Stimulated activated CD4-positive, alpha-beta T cell treated with anti-CD3 and anti-CD28 coated beads, Interleukin-1b, Interleukin-23, amount 100 ng/mL, for 1 hour (primary cell): Measurements from ENCODE around the gene PGS1.

ENCODE experiments used
- DNase-seq, 2 donors: peaks; one replicate each; pipeline ENCODE4 v3.0.0-alpha.2; 2020; ENCODE audit warnings: low read depth in 2 of 2

Gene PGS1

GRCh38 chr17:78387977-78388941 is 9.8 kb downstream of the PGS1 start:
- DNase-seq: no peak

- no peak for DNase-seq
Observed at GRCh38 chr17:78390241-78391050, 12.0 kb downstream of the PGS1 start.

DNA sequence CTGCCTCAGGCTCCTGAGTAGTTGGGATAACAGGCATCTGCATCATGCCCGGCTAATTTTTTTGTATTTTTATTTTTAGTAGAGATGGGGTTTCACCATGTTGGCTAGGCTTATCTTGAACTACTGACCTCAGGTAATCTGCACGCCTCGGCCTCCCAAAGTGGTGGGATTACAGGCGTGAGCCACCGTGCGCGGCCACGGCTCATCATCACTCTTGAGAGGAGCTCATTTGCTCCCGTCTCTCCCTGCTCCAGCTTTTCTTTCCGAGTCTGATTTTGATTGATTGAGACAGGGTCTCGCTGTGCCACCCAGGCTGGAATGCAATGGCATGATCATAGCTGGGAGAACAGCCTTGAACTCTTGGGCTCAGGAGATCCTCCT is 12.6 kb downstream of the PGS1 start:
- no peak for DNase-seq

DNA sequence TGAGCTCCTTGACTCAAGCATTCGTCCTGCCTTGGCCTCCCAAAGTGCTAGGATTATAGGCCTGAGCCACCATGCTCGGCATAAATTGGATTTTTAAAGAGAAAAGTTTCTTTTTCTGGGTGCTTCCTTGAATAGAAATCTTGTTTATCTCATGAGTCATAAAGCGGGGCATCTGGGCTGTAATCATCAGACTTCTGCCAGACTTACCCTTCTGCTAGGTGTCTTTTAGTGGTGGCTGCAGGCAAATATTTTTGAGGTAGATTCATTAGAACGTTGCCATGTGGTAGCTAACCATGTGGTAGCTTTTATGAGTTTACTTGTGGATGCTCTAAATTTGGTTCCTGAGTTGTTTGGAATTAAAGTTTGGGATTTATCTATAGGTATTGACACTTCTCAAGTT is 13.4 kb downstream of the PGS1 start:
- DNase-seq: no peak

- DNase-seq: no peak
Observed at GRCh38 chr17:78392295-78392694, 13.8 kb downstream of the PGS1 start.

- DNase-seq: no peak
Observed at GRCh38 chr17:78393575-78393974, 15.1 kb downstream of the PGS1 start.

DNA sequence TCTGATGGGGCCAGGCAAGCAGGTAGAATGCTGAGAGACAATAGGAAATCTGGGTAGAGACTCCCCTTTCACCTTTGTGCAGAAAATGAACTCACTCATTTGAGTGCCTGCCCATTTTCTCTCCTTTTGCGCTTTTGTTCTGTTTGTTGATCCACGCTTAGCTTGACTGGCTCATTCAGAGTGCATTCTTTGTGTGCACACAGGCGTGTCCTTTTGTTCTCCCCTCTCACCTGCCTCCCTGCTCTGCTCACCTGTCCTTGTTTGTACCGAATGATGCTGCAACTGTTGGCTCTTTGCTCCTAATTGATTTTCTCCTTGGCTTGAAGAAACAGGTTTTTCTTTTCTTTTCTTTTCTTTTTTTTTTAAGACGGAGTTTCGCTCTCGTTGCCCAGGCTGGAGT is 15.8 kb downstream of the PGS1 start:
- DNase-seq: no peak

- no peak for DNase-seq
Observed at GRCh38 chr17:78395155-78395554, 16.7 kb downstream of the PGS1 start.

GRCh38 chr17:78396441-78397337 is 18.2 kb downstream of the PGS1 start:
- no peak for DNase-seq

GRCh38 chr17:78397681-78398101 is 19.2 kb downstream of the PGS1 start:
- no peak for DNase-seq

DNA sequence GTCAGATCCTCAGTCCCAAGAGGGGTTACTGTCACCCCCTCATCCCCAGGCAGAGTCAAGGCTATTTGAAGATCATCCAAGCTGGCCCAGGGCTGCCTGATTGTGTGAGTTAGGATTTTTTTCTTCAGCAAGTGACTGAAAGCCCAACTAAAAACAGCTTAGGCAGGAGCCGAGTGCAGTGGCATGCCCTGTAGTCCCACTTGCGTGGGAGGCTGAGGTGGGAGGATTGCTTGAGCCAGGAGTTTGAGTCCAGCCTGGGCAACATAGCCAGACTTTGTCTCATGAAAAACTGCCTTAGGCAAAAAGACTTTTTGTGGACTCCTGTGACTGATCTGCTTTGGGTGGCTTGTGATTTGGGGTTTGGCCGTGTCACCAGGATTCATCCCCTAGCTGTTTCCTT is 19.9 kb downstream of the PGS1 start:
- no peak for DNase-seq

- no peak for DNase-seq
Observed at GRCh38 chr17:78399028-78399692, 20.7 kb downstream of the PGS1 start.

DNA sequence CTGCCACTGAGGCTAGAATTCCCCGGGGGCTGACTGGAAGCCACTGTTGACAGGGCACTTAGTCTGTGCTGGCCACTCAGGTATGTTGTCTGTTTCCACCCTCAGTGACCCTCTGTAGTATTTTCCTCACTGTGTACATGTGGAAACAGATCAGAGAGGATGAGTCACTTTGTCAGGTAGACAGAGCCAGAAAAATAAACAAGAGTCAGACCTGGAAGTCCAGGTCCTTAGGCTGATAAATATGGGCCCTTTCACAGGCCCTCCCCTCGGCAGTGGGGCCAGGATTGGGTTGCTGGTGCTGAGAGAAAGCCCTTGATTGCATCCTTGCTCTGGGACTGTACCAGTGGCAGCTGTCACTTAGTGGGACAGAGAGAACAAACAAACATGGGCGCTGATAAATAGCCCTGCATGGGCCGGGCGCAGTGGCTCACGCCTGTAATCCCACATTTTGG is 21.3 kb downstream of the PGS1 start:
- no peak for DNase-seq

- DNase-seq: no peak
Observed at GRCh38 chr17:78400581-78401240, 22.3 kb downstream of the PGS1 start.

DNA sequence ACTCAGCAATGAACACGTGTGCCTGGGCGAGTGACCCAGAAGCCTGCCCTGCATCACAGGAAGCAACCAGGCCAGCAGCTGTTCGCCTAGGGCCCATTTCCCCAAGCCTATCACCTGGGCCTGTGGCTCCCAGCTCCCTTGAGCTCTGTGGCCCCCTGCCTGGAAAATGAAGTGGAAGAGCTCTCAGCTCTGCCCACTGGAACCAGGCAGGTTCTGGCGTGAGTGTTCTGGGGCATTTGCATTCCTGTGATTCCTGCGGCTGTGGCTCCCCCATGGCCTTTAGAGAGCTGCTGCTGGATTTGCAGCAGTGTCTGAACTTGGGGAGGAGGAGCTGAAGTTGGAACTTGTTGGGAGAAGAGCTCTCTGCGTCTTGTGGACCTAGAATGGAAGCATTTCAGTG is 22.8 kb downstream of the PGS1 start:
- no peak for DNase-seq

DNA sequence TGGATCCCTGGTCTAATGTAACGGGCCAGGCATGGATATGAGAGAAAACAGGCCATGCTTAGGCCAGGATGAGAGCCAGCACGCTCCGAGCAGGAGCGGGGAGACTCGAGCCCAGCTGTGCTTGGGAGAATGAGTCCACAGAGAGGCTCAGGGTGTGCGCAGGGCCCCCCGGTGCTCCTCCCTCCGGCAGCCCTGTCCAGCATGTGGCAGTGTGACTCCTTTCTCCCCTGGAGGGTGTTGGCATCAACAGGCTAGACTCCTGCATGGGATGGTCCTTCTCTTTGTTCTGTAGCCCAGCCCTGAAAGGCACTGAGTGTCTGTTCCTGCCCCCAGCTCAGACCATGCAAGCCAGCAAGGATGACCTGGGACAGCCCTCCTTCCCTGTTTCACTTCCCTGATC is 23.4 kb downstream of the PGS1 start:
- no peak for DNase-seq

- no peak for DNase-seq
Observed at GRCh38 chr17:78403822-78404221, 25.4 kb downstream of the PGS1 start.

DNA sequence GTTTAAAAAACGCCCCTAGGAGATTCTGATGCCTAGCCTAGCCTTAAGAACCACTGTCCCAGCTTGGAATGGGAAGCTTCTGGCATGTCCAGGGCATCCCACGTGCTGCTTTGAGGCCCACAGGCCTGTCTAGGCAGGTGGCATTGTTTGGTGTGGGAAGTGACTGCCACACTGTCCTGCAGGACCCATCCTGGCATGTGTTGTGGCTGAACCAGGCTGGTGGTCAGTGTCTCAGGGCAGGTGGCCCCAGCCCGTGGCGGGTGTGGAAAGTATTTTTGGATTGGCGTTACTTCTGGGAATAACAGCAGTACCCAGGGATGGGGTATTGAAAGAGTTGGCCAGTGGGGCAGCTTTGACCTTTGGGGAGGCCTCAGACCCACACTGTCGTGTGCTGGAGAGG is 27.9 kb downstream of the PGS1 start:
- DNase-seq: no peak

GRCh38 chr17:78406920-78407319 is 28.5 kb downstream of the PGS1 start:
- DNase-seq: no peak

- no peak for DNase-seq
Observed at GRCh38 chr17:78407387-78408000, 29.0 kb downstream of the PGS1 start.
